GM12892 (cell line): Measurements from ENCODE around the gene PTPRN2.

Experiments
- POLR2A ChIP-seq: IDR thresholded peaks from 2 replicates; pipeline ENCODE4 v1.6.1; 2011; ENCODE audit warnings: low read depth, low read length, control low read depth
- POLR2AphosphoS5 ChIP-seq: IDR thresholded peaks from 2 replicates; pipeline ENCODE4 v1.6.1; 2011; ENCODE audit warnings: low read depth, low read length, control low read depth
- TAF1 ChIP-seq: IDR thresholded peaks from 2 replicates; pipeline ENCODE4 v1.6.1; 2011; ENCODE audit warnings: low read depth, mild to moderate bottlenecking, control low read depth, low read length, borderline replicate concordance

- no peak for TF ChIP-seq POLR2A
- no peak for TF ChIP-seq POLR2AphosphoS5
- no peak for TF ChIP-seq TAF1
Measured at GRCh38 chr7:158278745-158279320, 308.8 kb downstream of the PTPRN2 start.
